Left renal pelvis (tissue), 4 donors: ENCODE measurements around the gene PPP1R1B. TPM values are rescaled to one million over a fixed set of nuclear protein-coding genes. Genes with fewer than 3 reads are reported as not detected.

Source experiments
- DNase-seq, 4 donors: peaks; one replicate each; pipeline ENCODE4 v3.0.0-alpha.2; 2013; ENCODE audit warnings: low read depth in 4 of 4, low spot score in 3 of 4
- polyA plus RNA-seq, 4 donors: library from polyadenylated mRNA; unstranded; fragments of 120-200 nt; gene quantifications; one replicate each; pipeline ENCODE4 v1.2.1, GENCODE V29; 2013; ENCODE audit not compliant: insufficient read length in 4 of 4

The PPP1R1B gene
- polyA plus RNA-seq, 4 donors, result 12.2 to 46.4 (median 20.3) TPM

DNA sequence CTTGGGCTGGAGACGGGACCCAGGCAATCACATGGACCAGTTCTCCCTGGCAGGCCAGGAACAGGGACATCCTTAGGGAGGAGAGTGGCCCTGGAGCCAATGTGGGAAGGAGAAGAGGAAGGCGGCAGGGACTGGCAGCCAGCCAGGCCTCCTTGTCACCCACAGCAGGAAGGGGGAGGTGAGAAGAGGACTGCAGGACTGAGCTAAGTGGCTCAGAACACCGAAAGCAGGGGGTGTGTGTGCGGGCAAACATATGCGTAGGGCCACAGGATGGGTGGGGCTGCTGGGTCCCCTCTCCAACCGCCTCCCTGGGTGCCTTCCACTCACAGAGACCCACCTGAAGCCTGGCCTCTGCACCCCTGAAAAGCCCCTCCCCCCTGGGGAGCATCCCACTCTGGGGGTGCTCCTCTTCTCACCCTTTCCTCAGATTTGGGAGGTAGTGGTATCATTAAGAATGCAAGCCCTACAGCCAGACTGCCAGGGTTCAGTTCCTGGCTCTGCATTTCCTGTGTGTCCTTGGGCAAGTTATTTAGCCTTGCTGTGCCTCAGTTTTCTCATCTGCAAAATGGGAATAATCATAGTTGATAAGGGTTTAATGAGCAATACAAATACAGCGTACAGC, 49.6 kb downstream of the PPP1R1B start:
- DNase-seq, result no peak

- no peak for DNase-seq
These were observed 50.3 kb downstream of the PPP1R1B start for GRCh38 chr17:39677072-39677471.

DNA sequence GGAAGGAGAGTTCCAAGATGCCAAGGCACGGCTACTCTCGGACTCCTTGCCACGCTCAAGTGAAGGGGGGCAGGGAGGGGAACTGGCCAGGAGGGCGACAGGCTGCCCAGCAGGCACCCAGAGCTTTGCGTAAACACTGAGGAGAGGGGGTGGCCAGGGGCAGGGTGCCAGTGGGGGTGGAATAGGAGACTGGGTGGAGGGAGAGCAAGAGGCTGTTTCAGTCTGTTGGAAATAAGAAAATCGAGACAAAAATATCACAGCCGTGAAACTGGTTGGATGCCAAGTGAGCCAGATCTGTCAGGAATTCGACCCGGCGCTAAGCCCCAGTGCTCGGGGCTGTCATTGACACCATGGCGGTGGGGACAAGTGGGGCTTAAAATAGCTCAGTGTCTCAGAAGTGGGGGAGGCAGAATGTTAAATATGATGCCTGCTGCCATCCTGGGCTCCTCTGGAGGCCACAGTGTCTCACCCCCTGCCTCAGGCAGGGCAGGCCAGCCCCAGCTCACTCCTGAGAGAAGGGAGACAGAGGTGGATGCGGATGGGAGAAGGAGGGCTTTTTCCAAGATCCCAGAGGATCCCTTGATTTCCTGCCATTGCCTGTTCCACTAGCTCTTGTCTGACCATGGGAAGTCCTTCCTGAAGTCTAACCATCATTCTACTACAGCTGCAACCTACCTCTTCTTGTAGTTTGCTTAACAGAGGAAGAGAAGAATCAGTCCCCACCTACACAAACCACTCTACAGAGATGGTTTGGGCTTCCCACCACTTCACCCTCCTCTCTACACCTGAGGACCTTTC, 51.0 kb downstream of the PPP1R1B start:
- DNase-seq, result no peak

GRCh38 chr17:39678340-39679116, 51.8 kb downstream of the PPP1R1B start:
- no peak for DNase-seq

- DNase-seq, result no peak
These were observed 52.9 kb downstream of the PPP1R1B start for GRCh38 chr17:39679521-39680192.

GRCh38 chr17:39683295-39683939, 56.7 kb downstream of the PPP1R1B start:
- DNase-seq, result no peak

DNA sequence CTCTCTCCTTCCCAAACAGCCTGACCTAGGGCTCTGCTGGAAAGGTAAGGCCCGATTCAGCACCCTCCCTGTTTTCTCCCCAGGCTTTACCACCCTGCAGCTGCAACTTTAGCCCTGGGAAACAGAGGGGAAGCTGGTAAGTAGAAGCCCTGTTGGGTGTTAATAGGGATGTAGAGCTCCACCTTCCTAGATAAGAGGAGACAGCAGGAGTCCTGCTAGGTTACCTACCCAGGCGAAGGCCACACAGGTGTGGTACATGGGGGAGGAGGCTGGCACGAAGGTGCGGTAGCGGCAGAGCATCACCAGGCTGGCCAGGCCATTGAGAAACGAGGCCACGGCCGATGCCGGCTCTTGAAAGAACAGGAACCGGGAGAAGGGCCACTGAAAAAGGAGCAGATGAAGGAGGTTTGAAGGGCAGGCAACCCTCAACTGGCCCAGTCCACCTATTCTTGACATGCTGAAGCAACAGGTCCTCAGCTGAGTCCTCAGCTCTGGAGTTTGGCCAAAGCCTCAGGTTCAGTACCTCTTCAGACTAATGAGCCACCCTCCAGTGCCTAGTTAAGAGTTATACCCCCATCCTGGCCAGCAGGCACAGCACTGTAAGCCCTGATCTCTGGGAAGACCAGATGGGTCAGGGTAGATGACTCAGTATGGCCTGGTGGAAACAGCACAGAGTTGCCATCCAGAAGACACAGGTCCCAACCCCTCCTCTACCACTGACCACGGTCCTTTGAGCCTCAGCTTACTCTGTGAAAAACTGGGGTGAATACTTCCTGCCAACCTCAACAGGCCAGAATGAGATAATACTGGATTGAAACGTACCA, 57.8 kb downstream of the PPP1R1B start:
- DNase-seq, result no peak

Other genes starting within 250 kb of the PPP1R1B start
- gene FBXL20, start 225.3 kb upstream of the PPP1R1B start, polyA plus RNA-seq, result 10 to 100 TPM; 12.9 to 14.3 (median 13.6) TPM
- gene MED1, start 175.7 kb upstream of the PPP1R1B start, polyA plus RNA-seq, result 10 to 100 TPM; 48.9 to 58.7 (median 52.4) TPM
- gene CDK12, start 165.5 kb upstream of the PPP1R1B start, polyA plus RNA-seq, result 10 to 100 TPM; 43.2 to 58.5 (median 53.2) TPM
- gene NEUROD2, start 19.0 kb upstream of the PPP1R1B start, polyA plus RNA-seq, result under 1 TPM in 3 of 4 donors, not detected in 1; 0.03 to 0.12 (median 0.07) TPM
- gene STARD3, start 10.2 kb downstream of the PPP1R1B start, polyA plus RNA-seq, result 10 to 100 TPM; 41.7 to 58.7 (median 49.5) TPM
- gene TCAP, start 38.4 kb downstream of the PPP1R1B start, polyA plus RNA-seq, result 1 to 10 TPM in 3 of 4 donors, under 1 TPM in 1; 0.96 to 2.9 (median 1.8) TPM
- gene PNMT, start 41.5 kb downstream of the PPP1R1B start, polyA plus RNA-seq, result 1 to 10 TPM in 3 of 4 donors, under 1 TPM in 1; 0.22 to 4.5 (median 1.8) TPM
- gene PGAP3, start 61.1 kb downstream of the PPP1R1B start, polyA plus RNA-seq, result 10 to 100 TPM; 26.5 to 45.9 (median 33.8) TPM
- gene ERBB2, start 73.1 kb downstream of the PPP1R1B start, polyA plus RNA-seq, result 100 to 1,000 TPM; 103 to 205 (median 178) TPM
- gene MIEN1, start 103.6 kb downstream of the PPP1R1B start, polyA plus RNA-seq, result 10 to 100 TPM; 19.6 to 37.8 (median 34.2) TPM
- 10 to 100 TPM in 3 of 4 donors, 1 to 10 TPM in 1; 2.7 to 48.8 (median 33.1) TPM for gene GRB7, start 111.0 kb downstream of the PPP1R1B start, polyA plus RNA-seq
- under 1 TPM; 0.23 to 0.35 (median 0.30) TPM for gene IKZF3, start 237.4 kb downstream of the PPP1R1B start, polyA plus RNA-seq
- gene ZPBP2, start 241.2 kb downstream of the PPP1R1B start, polyA plus RNA-seq, result not detected